SU-DHL-6 (cell line): ENCODE results near the gene ASPA.

Experiments
- H2AFZ ChIP-seq: fragments of 200-600 bp; sonication (generic); 2 replicates; pipeline ENCODE4 v1.6.1; 2014; ENCODE audit warnings: low read depth, mild to moderate bottlenecking, moderate library complexity, mixed read lengths, antibody characterized with exemption, low read length; ENCODE audit not compliant: severe bottlenecking
- H3F3A ChIP-seq: fragments of 200-600 bp; shearing (Covaris generic); 2 replicates; pipeline ENCODE4 v1.6.0; 2016; ENCODE audit warnings: antibody characterized with exemption, mild to moderate bottlenecking; ENCODE audit not compliant: insufficient read depth
- H3K27ac ChIP-seq: fragments of 200-600 bp; sonication (generic); 2 replicates; pipeline ENCODE4 v1.5.1; 2016; ENCODE audit warnings: low read depth, mild to moderate bottlenecking, low read length, moderate library complexity, mixed read lengths
- H3K27me3 ChIP-seq: fragments of 200-600 bp; sonication (generic), shearing (Covaris generic); 2 replicates; pipeline ENCODE4 v1.6.0; 2014; ENCODE audit warnings: mild to moderate bottlenecking, low read length
- H3K36me3 ChIP-seq: fragments of 200-600 bp; sonication (generic); 2 replicates; pipeline ENCODE4 v1.6.1; 2014; ENCODE audit warnings: mild to moderate bottlenecking, low read length, mixed read lengths
- H3K4me2 ChIP-seq: fragments of 300-600, 200-600 bp; shearing (Covaris generic), sonication (generic); 2 replicates; pipeline ENCODE4 v1.6.0; 2014; ENCODE audit warnings: low read length, low read depth, mild to moderate bottlenecking; ENCODE audit not compliant: poor library complexity, severe bottlenecking
- H3K4me3 ChIP-seq: fragments of 200-600 bp; sonication (generic); 2 replicates; pipeline ENCODE4 v1.5.1; 2014; ENCODE audit warnings: antibody characterized with exemption, low read length, mild to moderate bottlenecking, mixed read lengths; ENCODE audit not compliant: insufficient read depth, poor library complexity, severe bottlenecking
- H3K79me2 ChIP-seq: fragments of 200-600 bp; sonication (generic); 2 replicates; pipeline ENCODE4 v1.6.1; 2014; ENCODE audit warnings: mild to moderate bottlenecking, low read length, moderate library complexity; ENCODE audit not compliant: insufficient read depth
- H3K9ac ChIP-seq: fragments of 200-600 bp; sonication (generic); 2 replicates; pipeline ENCODE4 v1.7.0; 2014; ENCODE audit warnings: mild to moderate bottlenecking, low read length
- H3K9me2 ChIP-seq: fragments of 200-600 bp; sonication (generic); replicated peaks from 2 replicates; pipeline ENCODE4 v1.6.1; 2014; ENCODE audit warnings: low read length; ENCODE audit not compliant: insufficient read depth
- H3K9me3 ChIP-seq: fragments of 200-600 bp; sonication (generic); 2 replicates; pipeline ENCODE4 v1.6.1; 2014; ENCODE audit warnings: low read length, mixed read lengths; ENCODE audit not compliant: insufficient read depth
- H4K20me1 ChIP-seq: fragments of 200-600 bp; sonication (generic); 2 replicates; pipeline ENCODE4 v1.6.1; 2014; ENCODE audit warnings: low read depth, mild to moderate bottlenecking, antibody characterized with exemption, low read length, moderate library complexity, mixed read lengths
- CTCF ChIP-seq: fragments of 200-600 bp; sonication (generic); IDR thresholded peaks from one replicate; pipeline ENCODE4 v1.5.1; 2017; ENCODE audit warnings: antibody characterized with exemption, mild to moderate bottlenecking, low read length, moderate library complexity; ENCODE audit not compliant: insufficient read depth, poor library complexity, severe bottlenecking
- EZH2phosphoT487 ChIP-seq: fragments of 200-600 bp; sonication (generic), shearing (Covaris generic); conservative IDR thresholded peaks from 2 replicates; pipeline ENCODE4 v1.6.1; 2018; ENCODE audit warnings: mild to moderate bottlenecking, antibody characterized with exemption, low read length, moderate library complexity, mixed read lengths

Gene ASPA

GRCh38 chr17:3539881-3540540 is 64.2 kb downstream of the ASPA start:
- Histone ChIP-seq H3K9me2 (no peaks in the 10 kb centered on the region), H3K9me3 (no peaks in the 10 kb centered on the region), H3K9ac (no peak overlapping the region), H3K4me2 (no peak overlapping the region), H3F3A (no peaks in the 10 kb centered on the region), H2AFZ (no peak overlapping the region), H3K27ac (no peak overlapping the region), H3K4me3 (no peak overlapping the region), H4K20me1 (no peaks in the 10 kb centered on the region), H3K79me2 (no peaks in the 10 kb centered on the region), H3K36me3 (no peaks in the 10 kb centered on the region), H3K27me3 (no peaks in the 10 kb centered on the region)
- TF ChIP-seq EZH2phosphoT487 (no peak), CTCF (no peak)

GRCh38 chr17:3542410-3543088 is 66.8 kb downstream of the ASPA start:
- Histone ChIP-seq H3K79me2 (no peaks in the 10 kb centered on the region), H3K9me3 (no peaks in the 10 kb centered on the region), H3F3A (no peaks in the 10 kb centered on the region), H3K9me2 (no peaks in the 10 kb centered on the region), H3K4me3 (no peak overlapping the region), H2AFZ (no peak overlapping the region), H3K27me3 (no peaks in the 10 kb centered on the region), H4K20me1 (no peaks in the 10 kb centered on the region), H3K36me3 (no peaks in the 10 kb centered on the region), H3K4me2 (no peak overlapping the region), H3K27ac (no peak overlapping the region), H3K9ac (no peak overlapping the region)
- no peak for TF ChIP-seq CTCF
- TF ChIP-seq EZH2phosphoT487 = no peak

DNA sequence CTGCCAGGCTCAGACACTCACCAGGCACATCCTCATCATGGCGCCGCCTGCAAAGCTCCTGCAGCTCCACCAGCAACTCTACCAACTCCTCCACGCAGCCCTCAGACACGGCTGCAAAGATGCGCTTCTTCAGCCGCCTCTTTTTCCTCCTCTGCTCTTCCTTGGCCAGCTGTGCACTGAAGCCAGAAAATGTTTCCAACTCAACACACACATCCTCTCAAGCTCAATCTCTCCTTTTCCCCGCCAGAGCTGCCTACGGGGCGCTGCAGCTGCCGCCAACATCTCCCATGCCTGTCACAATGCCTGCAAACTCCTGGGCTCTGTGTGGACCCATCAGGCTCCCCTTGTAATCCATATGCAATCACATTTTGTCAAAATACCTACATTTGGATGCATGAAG is 67.7 kb downstream of the ASPA start:
- H2AFZ ChIP-seq = no peak overlapping the region
- H3K4me3 ChIP-seq = no peak overlapping the region
- H3K27ac ChIP-seq = no peak overlapping the region
- no peaks in the 10 kb centered on the region for H3K9me2 ChIP-seq
- H3K79me2 ChIP-seq = no peaks in the 10 kb centered on the region
- no peaks in the 10 kb centered on the region for H3K36me3 ChIP-seq
- H3K9ac ChIP-seq = no peak overlapping the region
- H3K4me2 ChIP-seq = no peak overlapping the region
- TF ChIP-seq CTCF (no peak), EZH2phosphoT487 (no peak)
- H3K9me3 ChIP-seq = no peaks in the 10 kb centered on the region
- no peaks in the 10 kb centered on the region for H4K20me1 ChIP-seq
- no peaks in the 10 kb centered on the region for H3F3A ChIP-seq
- no peaks in the 10 kb centered on the region for H3K27me3 ChIP-seq
